GM19099 (cell line): ENCODE data around the gene ESR1.

Experiments
- POLR2A ChIP-seq: IDR thresholded peaks from 3 replicates; pipeline ENCODE4 v1.6.1; 2011; ENCODE audit warnings: low read depth; ENCODE audit not compliant: insufficient read length; ENCODE audit errors: extremely low read depth

ESR1 gene

GRCh38 chr6:152135755-152136448 lies 328.4 kb downstream of the ESR1 start:
- TF ChIP-seq POLR2A, result no peak

DNA sequence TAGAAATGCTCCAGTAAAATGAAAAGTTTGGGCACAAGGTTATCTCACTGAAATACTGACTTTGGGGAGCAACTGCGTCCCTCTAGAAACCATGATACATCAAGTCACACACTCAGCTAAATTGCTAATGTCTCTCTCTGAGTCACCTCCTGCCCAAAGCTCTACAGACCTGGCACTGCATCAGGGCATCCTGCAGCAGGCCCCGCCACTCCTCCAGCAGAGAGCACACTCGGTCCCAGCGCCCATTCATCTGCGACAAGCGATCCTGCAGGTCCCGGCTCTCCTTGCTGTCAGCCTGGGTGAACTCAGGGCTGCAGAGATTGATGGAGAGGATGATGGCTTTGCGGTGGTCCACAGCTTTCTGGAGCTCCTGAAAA lies 329.0 kb downstream of the ESR1 start:
- TF ChIP-seq POLR2A, result no peak

DNA sequence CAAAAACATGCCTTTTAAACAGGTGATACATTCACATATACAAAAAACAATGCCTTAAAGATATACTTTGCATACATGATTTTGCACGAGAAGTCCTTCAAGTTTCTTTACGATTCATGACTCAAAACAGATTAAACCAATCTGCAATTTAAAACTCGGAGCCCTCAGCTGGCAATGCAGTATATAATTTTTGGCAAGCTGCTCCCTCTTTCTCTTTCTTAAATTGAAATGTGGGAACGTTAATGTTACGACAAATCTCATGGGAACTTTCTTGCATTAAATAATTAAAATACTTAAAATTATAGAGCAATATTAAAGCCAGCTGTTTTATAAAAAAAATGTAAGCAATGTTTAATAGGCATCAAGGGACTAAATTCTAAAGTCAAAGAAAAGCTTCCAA lies 334.6 kb downstream of the ESR1 start:
- TF ChIP-seq POLR2A, result no peak

- no peak for TF ChIP-seq POLR2A
Measured at GRCh38 chr6:152143359-152143758, 335.9 kb downstream of the ESR1 start.

DNA sequence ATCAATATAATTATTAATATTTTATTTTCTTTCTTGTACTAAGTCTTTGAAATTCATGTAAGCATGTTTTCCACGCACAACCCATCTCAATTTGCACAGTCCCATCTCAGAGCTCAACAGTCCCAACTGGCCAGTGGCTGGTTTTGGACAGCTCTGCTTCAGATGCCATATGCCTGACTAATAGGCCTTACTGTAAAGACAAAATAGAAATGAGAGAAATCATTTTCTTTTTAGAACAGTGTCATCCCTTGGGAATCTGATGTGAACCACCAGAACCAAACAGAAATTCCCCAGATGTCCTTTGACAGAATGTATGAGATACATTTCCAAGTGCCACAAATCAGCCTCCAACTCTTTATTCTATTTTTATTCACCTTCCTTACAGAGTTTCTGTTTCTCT lies 338.9 kb downstream of the ESR1 start:
- TF ChIP-seq POLR2A, result no peak

DNA sequence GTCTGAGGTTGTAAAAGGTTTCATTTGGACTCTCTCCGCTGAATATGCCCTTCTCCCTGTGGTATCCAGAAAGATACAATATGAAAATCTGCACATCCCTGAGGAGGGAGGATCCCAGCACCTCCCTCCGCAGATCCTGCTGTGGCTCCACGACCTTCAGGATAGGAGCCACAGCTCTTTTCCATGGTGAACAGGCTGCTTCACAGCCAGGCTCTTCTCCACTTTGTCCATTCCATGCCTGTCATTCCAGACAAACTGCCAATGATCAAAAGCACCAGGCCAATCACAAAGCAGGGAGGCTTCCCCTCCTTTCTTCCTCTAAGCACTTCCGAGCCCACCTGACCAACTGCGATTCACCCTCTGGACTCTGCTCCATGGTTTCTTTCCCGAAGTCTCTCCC lies 339.8 kb downstream of the ESR1 start:
- no peak for TF ChIP-seq POLR2A

GRCh38 chr6:152148412-152148811 lies 340.9 kb downstream of the ESR1 start:
- TF ChIP-seq POLR2A, result no peak

GRCh38 chr6:152150196-152150595 lies 342.7 kb downstream of the ESR1 start:
- no peak for TF ChIP-seq POLR2A

DNA sequence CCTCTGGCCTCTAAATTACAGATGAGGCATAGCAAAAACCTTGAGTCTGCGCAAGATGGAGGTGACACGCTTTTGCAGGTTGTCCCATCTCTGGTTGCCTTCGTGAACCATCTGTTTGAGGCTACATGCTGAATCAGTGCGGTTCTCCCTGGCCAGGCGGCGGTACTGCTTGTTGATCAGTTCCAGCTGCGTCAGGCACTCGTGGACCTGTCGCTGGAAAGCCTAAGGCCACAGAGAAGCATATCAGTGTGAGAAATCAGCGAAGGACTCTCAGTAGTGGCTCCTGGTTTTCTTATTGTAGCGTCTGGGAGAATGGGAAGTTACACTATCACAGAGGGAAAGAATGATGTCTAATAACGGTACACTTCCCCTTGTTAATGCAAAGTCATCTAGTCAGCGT lies 344.4 kb downstream of the ESR1 start:
- TF ChIP-seq POLR2A, result no peak

DNA sequence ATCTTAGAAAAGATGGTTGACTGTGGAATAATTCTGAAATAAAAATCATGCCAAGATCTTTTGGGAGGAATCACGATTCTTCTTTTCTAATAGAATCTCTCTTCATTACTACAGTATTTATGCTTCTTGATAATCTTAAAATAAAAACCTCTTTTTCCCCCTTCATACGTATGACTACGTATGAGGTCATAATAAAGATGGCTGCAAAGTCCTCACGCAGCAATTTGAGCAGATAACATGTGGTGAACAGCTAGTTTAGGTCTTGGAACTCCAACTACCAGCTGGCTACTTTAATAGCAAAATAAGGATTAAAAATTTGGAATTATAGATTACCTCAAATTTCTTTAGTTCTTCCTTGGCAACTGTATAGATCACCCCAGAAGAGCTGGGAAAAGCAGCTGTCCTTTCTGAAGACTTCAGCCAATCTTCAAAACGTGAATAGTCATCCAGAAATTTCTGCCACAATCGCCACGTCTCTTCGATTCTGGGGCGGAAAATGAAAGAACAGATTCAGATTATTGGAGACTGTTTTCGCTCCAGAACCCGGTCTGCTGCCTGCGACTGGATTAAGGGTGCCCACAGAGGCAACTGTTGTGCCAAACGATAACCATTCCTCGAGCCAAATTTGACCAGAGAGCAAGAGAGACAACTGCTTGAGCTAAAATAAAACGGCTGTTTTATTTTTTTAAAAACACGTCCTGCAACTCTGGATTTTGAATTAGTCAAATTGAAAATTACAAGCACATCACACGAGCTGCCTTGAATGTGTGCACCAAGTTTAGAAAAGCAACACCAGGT lies 347.3 kb downstream of the ESR1 start:
- no peak for TF ChIP-seq POLR2A

DNA sequence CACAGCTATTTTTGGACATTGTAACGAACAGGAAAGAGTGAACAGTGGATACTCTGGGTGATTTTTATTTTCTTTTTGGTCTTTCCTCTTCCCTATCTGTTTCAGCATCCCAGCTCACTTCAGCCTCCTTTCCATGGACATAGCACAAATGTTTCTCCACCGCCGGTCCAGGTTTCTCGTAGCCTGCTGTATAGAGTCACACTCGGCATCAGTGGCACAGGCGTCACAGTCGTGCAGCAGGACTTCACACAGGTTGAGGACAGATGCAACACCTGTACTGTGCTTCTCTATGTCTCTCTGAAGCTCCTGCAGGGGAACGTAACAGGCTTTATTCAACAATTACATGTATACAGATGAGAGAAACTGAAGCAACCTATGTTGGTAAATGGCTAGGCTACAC lies 348.3 kb downstream of the ESR1 start:
- TF ChIP-seq POLR2A, result no peak

DNA sequence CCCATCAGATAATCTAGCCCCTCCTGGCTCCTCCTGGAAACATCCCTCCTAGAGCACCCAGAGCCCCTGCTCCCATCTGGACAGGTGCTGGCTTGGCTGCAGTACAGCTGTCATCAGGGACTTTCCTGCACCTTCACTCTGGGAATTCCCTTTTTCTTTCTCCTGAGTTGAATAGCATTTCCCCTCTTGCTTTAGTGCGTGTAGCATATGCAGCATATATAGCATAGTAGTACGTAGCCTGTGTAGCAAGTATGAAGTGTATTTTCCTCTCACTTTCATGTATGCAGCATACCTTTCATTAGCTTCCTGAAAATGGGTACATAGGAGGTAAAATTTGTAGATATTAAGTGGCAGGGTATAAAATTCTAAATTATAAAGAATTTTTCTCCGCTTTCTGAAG lies 352.9 kb downstream of the ESR1 start:
- TF ChIP-seq POLR2A, result no peak

GRCh38 chr6:152161501-152161900 lies 354.0 kb downstream of the ESR1 start:
- no peak for TF ChIP-seq POLR2A

- no peak for TF ChIP-seq POLR2A
Measured at GRCh38 chr6:152164957-152165356, 357.5 kb downstream of the ESR1 start.

DNA sequence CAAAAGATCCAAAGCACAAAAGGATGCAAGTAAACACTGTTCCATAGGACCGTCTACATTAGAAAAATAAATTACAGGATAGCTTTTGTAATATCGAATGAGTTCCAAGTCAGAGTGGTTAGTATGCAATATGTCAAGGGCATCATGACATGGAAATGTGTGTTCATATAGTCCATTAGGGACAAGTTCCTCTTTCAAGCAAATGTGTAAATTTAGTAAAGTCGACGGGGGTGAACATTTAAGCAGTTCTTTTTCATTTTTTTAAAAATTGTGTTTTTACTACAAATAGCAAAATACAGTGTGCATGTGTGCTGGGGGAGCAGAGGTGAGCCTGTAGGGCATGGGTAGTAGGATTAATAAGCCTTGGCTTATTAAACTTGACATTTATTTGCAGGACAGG lies 359.0 kb downstream of the ESR1 start:
- TF ChIP-seq POLR2A, result no peak

- TF ChIP-seq POLR2A, result no peak
Measured at GRCh38 chr6:152166897-152167296, 359.4 kb downstream of the ESR1 start.
